ENCODE data around the gene LCNL1.

- no peak for TF ChIP-seq CTCF (IDR thresholded peaks at IDR 0.05)
- no peak for TF ChIP-seq EZH2 (IDR thresholded peaks at IDR 0.05)
- no peak for TF ChIP-seq EZH2phosphoT487 (IDR thresholded peaks at IDR 0.05)
These were observed 32.7 kb downstream of the LCNL1 start for GRCh38 chr9:137015540-137015930.
